ENCODE results near the gene SNAPC5.
"Not testable (repeated sequence)": the region's sequence is repeated elsewhere in the genome, so short reads cannot be mapped to it uniquely, and the experiment has no call there.

Gene SNAPC5

GRCh38 chr15:66497502-66498455, at the start of gene SNAPC5:
Gene SNAPC5 (minus strand): TSS chr15:66497762. CDS start chr15:66497731, 31 bp downstream.
- peak; percentile 33 for DNase-seq

- DNase-seq: no peak
Observed at GRCh38 chr15:66545255-66545654, 47.7 kb upstream of the SNAPC5 start.

GRCh38 chr15:66542896-66543295, 45.3 kb upstream of the SNAPC5 start:
- DNase-seq: no peak

- DNase-seq: no peak
Observed at GRCh38 chr15:66535056-66535455, 37.5 kb upstream of the SNAPC5 start.

- DNase-seq: no peak
Observed at GRCh38 chr15:66524838-66525237, 27.3 kb upstream of the SNAPC5 start.

GRCh38 chr15:66523926-66524325, 26.4 kb upstream of the SNAPC5 start:
- no peak for DNase-seq

GRCh38 chr15:66515901-66516322, 18.4 kb upstream of the SNAPC5 start:
- no peak for DNase-seq

GRCh38 chr15:66514586-66514985, 17.0 kb upstream of the SNAPC5 start:
- DNase-seq: no peak

GRCh38 chr15:66508293-66508883, 10.8 kb upstream of the SNAPC5 start:
- no peak for DNase-seq

GRCh38 chr15:66505818-66506217, 8.3 kb upstream of the SNAPC5 start:
- no peak for DNase-seq

GRCh38 chr15:66505430-66505811, 7.9 kb upstream of the SNAPC5 start:
- no peak for DNase-seq

- peak; percentile 18 for DNase-seq
Observed at GRCh38 chr15:66504563-66505429, 7.2 kb upstream of the SNAPC5 start, which contains the start of the genes RPL4 and ZWILCH. Gene RPL4 (minus strand): TSS chr15:66504855. CDS start chr15:66504790, 65 bp downstream. Gene ZWILCH (plus strand): TSS chr15:66505326. CDS start chr15:66505339, 13 bp downstream.

GRCh38 chr15:66503780-66504562, 6.4 kb upstream of the SNAPC5 start:
- no peak for DNase-seq

- DNase-seq: not testable (repeated sequence)
Observed at GRCh38 chr15:66503041-66503648, 5.6 kb upstream of the SNAPC5 start.

- no peak for DNase-seq
Observed at GRCh38 chr15:66502491-66502890, 4.9 kb upstream of the SNAPC5 start.

GRCh38 chr15:66500346-66500745, 2.8 kb upstream of the SNAPC5 start:
- DNase-seq: not testable (repeated sequence)

- no peak for DNase-seq
Observed at GRCh38 chr15:66498501-66499386, 1.2 kb upstream of the SNAPC5 start.

GRCh38 chr15:66496951-66497501, 536 bp downstream of the SNAPC5 start:
- no peak for DNase-seq

- DNase-seq: no peak
Observed at GRCh38 chr15:66494262-66494661, 3.3 kb downstream of the SNAPC5 start.

- no peak for DNase-seq
Observed at GRCh38 chr15:66491846-66492245, 5.7 kb downstream of the SNAPC5 start.

Measured in NCI-H1436 treated with DMSO at 0.1 percent for 48 hours (cell line).